Stimulated activated CD4-positive, alpha-beta T cell treated with anti-CD3 and anti-CD28 coated beads, Interleukin-15, amount 100 ng/mL, for 1 hour (primary cell): ENCODE measurements around the gene TMEM270.

Experiments used
- DNase-seq, 2 donors: peaks; one replicate each; pipeline ENCODE4 v3.0.0-alpha.2; 2020; ENCODE audit warnings: low read depth in 1 of 2, low spot score in 1 of 2

Gene TMEM270

GRCh38 chr7:73904219-73905137, 43.5 kb downstream of the TMEM270 start:
- no peak for DNase-seq

- DNase-seq, result no peak
Observed at GRCh38 chr7:73905360-73905759, 44.4 kb downstream of the TMEM270 start.

- no peak for DNase-seq
Observed at GRCh38 chr7:73906874-73907273, 45.9 kb downstream of the TMEM270 start.

- no peak for DNase-seq
Observed at GRCh38 chr7:73907554-73908122, 46.7 kb downstream of the TMEM270 start.

GRCh38 chr7:73908123-73908611, 47.2 kb downstream of the TMEM270 start:
- no peak for DNase-seq

- no peak for DNase-seq
Observed at GRCh38 chr7:73909051-73909941, 48.3 kb downstream of the TMEM270 start.

DNA sequence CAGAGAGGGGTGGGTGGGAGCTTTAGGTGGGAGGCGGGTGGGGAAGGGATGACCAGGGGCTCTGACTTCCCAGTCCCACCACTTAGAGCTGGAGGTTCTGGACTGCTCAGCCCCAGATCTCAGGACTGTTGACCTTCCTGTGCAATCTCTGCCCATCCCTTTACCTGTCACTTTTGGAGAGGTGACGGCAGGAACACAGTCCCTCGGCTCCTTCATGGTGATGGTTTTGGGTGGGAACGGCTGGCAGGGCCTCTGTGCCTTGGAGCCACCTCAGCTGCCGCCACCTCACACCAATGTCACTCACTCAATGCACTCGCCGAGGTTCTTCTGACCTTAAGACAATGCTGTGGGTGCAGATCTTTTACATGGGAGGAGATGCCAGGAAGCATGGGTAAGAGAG, 49.0 kb downstream of the TMEM270 start:
- DNase-seq, result no peak

GRCh38 chr7:73912223-73912622, 51.3 kb downstream of the TMEM270 start:
- DNase-seq, result no peak
